Activated CD4-positive, alpha-beta memory T cell treated with anti-CD3 and anti-CD28 coated beads, Interleukin-2, amount 10 ng/mL, durations not matched to agents 7 days and 5 days (primary cell): Measurements from ENCODE around the gene ZBED4. TPM values are rescaled to one million over a fixed set of nuclear protein-coding genes. Genes with fewer than 3 reads are reported as not detected.

Experiments
- CTCF ChIA-PET: fragments of 350-600 bp; sonication (Branson Sonifier 250); formaldehyde crosslinking; loops from one replicate; lab custom pipeline; 2021; ENCODE audit warnings: antibody characterized with exemption, inconsistent platforms; lab: Charles Lee
- POLR2A ChIA-PET: fragments of 350-600 bp; sonication (Branson Sonifier 250); formaldehyde crosslinking; loops from one replicate; lab custom pipeline; 2021; ENCODE audit warnings: antibody characterized with exemption; lab: Charles Lee
- DNase-seq: peaks from one replicate; pipeline ENCODE4 v3.0.0-alpha.2; 2020
- H3K27ac Mint-ChIP-seq: one replicate; pipeline ENCODE4 v1.8.0; 2021; ENCODE audit warnings: mild to moderate bottlenecking, mixed read lengths
- H3K27me3 Mint-ChIP-seq: one replicate; pipeline ENCODE4 v1.8.0; 2021; ENCODE audit warnings: mixed read lengths
- H3K36me3 Mint-ChIP-seq: one replicate; pipeline ENCODE4 v1.8.0; 2021; ENCODE audit warnings: low read depth, mixed read lengths
- H3K4me1 Mint-ChIP-seq: one replicate; pipeline ENCODE4 v1.8.0; 2021; ENCODE audit warnings: mixed read lengths
- H3K4me3 Mint-ChIP-seq: one replicate; pipeline ENCODE4 v1.8.0; 2021; ENCODE audit warnings: mild to moderate bottlenecking, mixed read lengths
- H3K9me3 Mint-ChIP-seq: one replicate; pipeline ENCODE4 v1.8.0; 2021; ENCODE audit warnings: mixed read lengths
- total RNA-seq, 2 experiments: library from RNA; stranded (reverse); gene quantifications; one replicate each; pipeline ENCODE4 v1.2.3, GENCODE V29; 2021

ZBED4 gene
- total RNA-seq, 2 experiments from 2014 or later: 20.6 to 21.8 TPM

- Mint-ChIP-seq H3K9me3 (no peaks in the 10 kb centered on the region), H3K4me1 (peaks cover 50% of the 10 kb centered on the region), H3K36me3 (peaks cover 23% of the 10 kb centered on the region), H3K27me3 (no peaks in the 10 kb centered on the region), H3K4me3 (no peak overlapping the region), H3K27ac (peak overlapping the region; percentile 21)
- ChIA-PET CTCF (interaction anchor here (1.7 to 1.9 kb wide), 2 partner anchors 12 to 157 kb away, joined by 5 to 17 read pairs; no protein-coding TSS in a partner anchor), POLR2A (interaction anchor here (1.3 kb wide), 1 partner anchor 48 kb away, joined by 4 read pairs; no protein-coding TSS in a partner anchor)
- no peak for DNase-seq
Measured at GRCh38 chr22:49924113-49924833, 70.6 kb downstream of the ZBED4 start.

GRCh38 chr22:49925525-49926128, 72.0 kb downstream of the ZBED4 start:
- ChIA-PET POLR2A (interaction anchor here (0.7 to 1.9 kb wide), 14 partner anchors 8 to 109 kb away, joined by 3 to 9 read pairs (median 5); partner anchors contain the start of gene PIM3), CTCF (interaction anchor here (0.9 to 1.9 kb wide), 5 partner anchors 11 to 158 kb away, joined by 3 to 17 read pairs (median 5); no protein-coding TSS in a partner anchor)
- no peaks in the 10 kb centered on the region for H3K27me3 Mint-ChIP-seq
- H3K36me3 Mint-ChIP-seq: peaks cover 18% of the 10 kb centered on the region
- H3K9me3 Mint-ChIP-seq: no peaks in the 10 kb centered on the region
- DNase-seq: peak; percentile 68
- peak overlapping the region; percentile 57 for H3K4me3 Mint-ChIP-seq
- peaks cover 47% of the 10 kb centered on the region for H3K4me1 Mint-ChIP-seq
- H3K27ac Mint-ChIP-seq: peak overlapping the region; percentile 84

- Mint-ChIP-seq H3K4me1 (peaks cover 58% of the 10 kb centered on the region), H3K27ac (peak overlapping the region; percentile 56), H3K27me3 (no peaks in the 10 kb centered on the region), H3K36me3 (peaks cover 13% of the 10 kb centered on the region), H3K4me3 (no peak overlapping the region), H3K9me3 (no peaks in the 10 kb centered on the region)
- DNase-seq: no peak
- POLR2A ChIA-PET: interaction anchor here (0.8 to 1.7 kb wide), 3 partner anchors 9 to 100 kb away, joined by 3 to 6 read pairs (median 3); no protein-coding TSS in a partner anchor
- CTCF ChIA-PET: interaction anchor here (0.5 to 1.7 kb wide), 2 partner anchors 88 to 104 kb away, joined by 3 to 9 read pairs (median 7); no protein-coding TSS in a partner anchor
Measured at GRCh38 chr22:49926916-49927315, 73.3 kb downstream of the ZBED4 start.

GRCh38 chr22:49927483-49928184, 74.0 kb downstream of the ZBED4 start:
- Mint-ChIP-seq H3K36me3 (peaks cover 10% of the 10 kb centered on the region), H3K27me3 (no peaks in the 10 kb centered on the region), H3K4me1 (peaks cover 58% of the 10 kb centered on the region), H3K4me3 (no peak overlapping the region), H3K27ac (peak overlapping the region; percentile 56), H3K9me3 (no peaks in the 10 kb centered on the region)
- CTCF ChIA-PET: interaction anchor here (1.3 kb wide), 1 partner anchor 103 kb away, joined by 7 read pairs; no protein-coding TSS in a partner anchor
- DNase-seq: no peak
- POLR2A ChIA-PET: interaction anchor here (0.8 kb wide), 1 partner anchor 8 kb away, joined by 3 read pairs; no protein-coding TSS in a partner anchor

- CTCF ChIA-PET: interaction anchor here (1.3 kb wide), 1 partner anchor 102 kb away, joined by 7 read pairs; no protein-coding TSS in a partner anchor
- Mint-ChIP-seq H3K36me3 (peaks cover 10% of the 10 kb centered on the region), H3K4me1 (peaks cover 63% of the 10 kb centered on the region), H3K4me3 (no peak overlapping the region), H3K9me3 (no peaks in the 10 kb centered on the region), H3K27ac (peak overlapping the region; percentile 16), H3K27me3 (no peaks in the 10 kb centered on the region)
- POLR2A ChIA-PET: no interaction called here
- no peak for DNase-seq
Measured at GRCh38 chr22:49928185-49928495, 74.5 kb downstream of the ZBED4 start.

GRCh38 chr22:49928555-49929210, 75.0 kb downstream of the ZBED4 start:
- Mint-ChIP-seq H3K9me3 (no peaks in the 10 kb centered on the region), H3K4me3 (no peak overlapping the region), H3K27me3 (no peaks in the 10 kb centered on the region), H3K27ac (no peak overlapping the region), H3K36me3 (peaks cover 10% of the 10 kb centered on the region), H3K4me1 (peaks cover 63% of the 10 kb centered on the region)
- POLR2A ChIA-PET: no interaction called here
- DNase-seq: no peak
- CTCF ChIA-PET: interaction anchor here (1.3 kb wide), 1 partner anchor 102 kb away, joined by 7 read pairs; no protein-coding TSS in a partner anchor

GRCh38 chr22:49929211-49929979, 75.8 kb downstream of the ZBED4 start:
- H3K27me3 Mint-ChIP-seq: no peaks in the 10 kb centered on the region
- H3K36me3 Mint-ChIP-seq: peaks cover 8% of the 10 kb centered on the region
- ChIA-PET CTCF (interaction anchor here (1.8 to 5.2 kb wide), 4 partner anchors 33 to 101 kb away, joined by 4 to 58 read pairs (median 8); no protein-coding TSS in a partner anchor), POLR2A (interaction anchor here (2.3 kb wide), 1 partner anchor 102 kb away, joined by 21 read pairs; no protein-coding TSS in a partner anchor)
- no peaks in the 10 kb centered on the region for H3K9me3 Mint-ChIP-seq
- no peak overlapping the region for H3K4me3 Mint-ChIP-seq
- H3K27ac Mint-ChIP-seq: no peak overlapping the region
- peak; percentile 82 for DNase-seq
- H3K4me1 Mint-ChIP-seq: peaks cover 60% of the 10 kb centered on the region

GRCh38 chr22:49929994-49930575, 76.4 kb downstream of the ZBED4 start:
- Mint-ChIP-seq H3K36me3 (peaks cover 6% of the 10 kb centered on the region), H3K27me3 (no peaks in the 10 kb centered on the region), H3K27ac (no peak overlapping the region), H3K4me3 (no peak overlapping the region), H3K4me1 (peaks cover 56% of the 10 kb centered on the region), H3K9me3 (no peaks in the 10 kb centered on the region)
- DNase-seq: no peak
- ChIA-PET CTCF (interaction anchor here (1.2 to 5.2 kb wide), 7 partner anchors 33 to 150 kb away, joined by 3 to 58 read pairs (median 4); no protein-coding TSS in a partner anchor), POLR2A (interaction anchor here (1.6 to 2.3 kb wide), 2 partner anchors 101 to 163 kb away, joined by 4 to 21 read pairs; no protein-coding TSS in a partner anchor)

GRCh38 chr22:49930596-49931412, 77.2 kb downstream of the ZBED4 start:
- ChIA-PET POLR2A (interaction anchor here (0.8 to 2.3 kb wide), 6 partner anchors 13 to 260 kb away, joined by 3 to 21 read pairs (median 4); partner anchors contain the start of genes ALG12, CRELD2 and PIM3), CTCF (interaction anchor here (0.7 to 5.2 kb wide), 11 partner anchors 9 to 163 kb away, joined by 3 to 58 read pairs (median 3); no protein-coding TSS in a partner anchor)
- peaks cover 4% of the 10 kb centered on the region for H3K36me3 Mint-ChIP-seq

More at GRCh38 chr22:49930596-49931412, 77.2 kb downstream of the ZBED4 start:
- peaks cover 49% of the 10 kb centered on the region for H3K4me1 Mint-ChIP-seq
- H3K27ac Mint-ChIP-seq: peak overlapping the region; percentile 37
- H3K27me3 Mint-ChIP-seq: no peaks in the 10 kb centered on the region
- no peaks in the 10 kb centered on the region for H3K9me3 Mint-ChIP-seq
- DNase-seq: peak; percentile 58
- H3K4me3 Mint-ChIP-seq: no peak overlapping the region
